Activated T-helper 1 cell treated with Interleukin-2 at 50 U/mL for 16 hours (primary cell): ENCODE data around the gene NEIL1.
"Not testable (repeated sequence)": the region's sequence is repeated elsewhere in the genome, so short reads cannot be mapped to it uniquely, and the experiment has no call there.

Experiments
- DNase-seq: peaks from one replicate; pipeline ENCODE4 v3.0.0-alpha.2; 2020; ENCODE audit warnings: low read depth

The NEIL1 gene

GRCh38 chr15:75380773-75381172 is 33.9 kb downstream of the NEIL1 start:
- no peak for DNase-seq

GRCh38 chr15:75383986-75384385 is 37.1 kb downstream of the NEIL1 start:
- DNase-seq: not testable (repeated sequence)

- no peak for DNase-seq
Measured at GRCh38 chr15:75389791-75390382, 43.0 kb downstream of the NEIL1 start.

GRCh38 chr15:75397494-75397893 is 50.7 kb downstream of the NEIL1 start:
- DNase-seq: no peak

- DNase-seq: no peak
Measured at GRCh38 chr15:75403892-75404291, 57.1 kb downstream of the NEIL1 start.
